ENCODE measurements around the gene UGT8. TPM values are rescaled to one million over a fixed set of nuclear protein-coding genes. Genes with fewer than 3 reads are reported as not detected.

Gene UGT8
- total RNA-seq, 2 experiments from 2014 or later, result 0.11 TPM; not detected in 1

DNA sequence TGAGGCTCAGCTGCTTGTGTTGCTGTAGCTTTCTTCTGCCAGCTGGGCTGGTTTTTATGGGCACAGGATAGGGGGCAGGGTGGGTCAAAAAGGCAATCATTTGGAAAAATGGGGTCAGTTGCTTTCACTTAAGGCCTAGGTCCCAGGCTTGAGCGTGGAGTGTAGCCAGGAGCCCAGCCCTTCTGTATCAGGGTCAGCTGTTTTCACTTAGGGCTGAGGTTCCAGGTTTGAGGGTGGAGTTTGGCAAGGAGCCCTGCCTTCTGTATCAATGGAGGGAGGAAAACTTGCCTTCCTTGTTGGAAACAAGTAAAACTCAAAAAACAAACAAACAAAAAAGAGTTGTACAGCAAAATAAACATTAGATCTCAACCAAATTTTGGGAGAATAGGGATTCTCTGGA is 37.0 kb upstream of the UGT8 start:
- Histone ChIP-seq H3K4me3 (ENCODE audit: low read length) (no peak overlapping the region), H3K36me3 (ENCODE audit: insufficient read depth, low read length) (no peaks in the 10 kb centered on the region), H3K4me1 (ENCODE audit: insufficient read depth, low read length) (no peaks in the 10 kb centered on the region), H3K27me3 (ENCODE audit: control insufficient read depth in 1 of 2, insufficient read depth in 2 of 2, low read length in 2 of 2) (no peaks in the 10 kb centered on the region), H3K27ac (ENCODE audit: low read depth in 1 of 2, low read length in 2 of 2) (no peak overlapping the region), H3K9me3 (ENCODE audit: control insufficient read depth in 1 of 2, insufficient read depth in 1 of 2, low read length in 2 of 2) (peaks cover 0 to 6% of the 10 kb centered on the region in 2 experiments)
- ATAC-seq (ENCODE audit: poor library complexity), result no peak
- Mint-ChIP-seq H3K9me3 (peaks cover 2% of the 10 kb centered on the region), H3K27ac (no peak overlapping the region), H3K4me1 (ENCODE audit: low read depth) (no peaks in the 10 kb centered on the region), H3K4me3 (no peak overlapping the region), H3K27me3 (no peaks in the 10 kb centered on the region), H3K36me3 (ENCODE audit: low read depth) (no peaks in the 10 kb centered on the region)
- ChIA-PET CTCF (no interaction called here), POLR2A (no interaction called here)
- intact Hi-C loops (cut with DNase I, micrococcal nuclease), result no loop called here
- DNase-seq, result no peak
- TF ChIP-seq CTCF (IDR thresholded peaks at IDR 0.05), result no peak

DNA sequence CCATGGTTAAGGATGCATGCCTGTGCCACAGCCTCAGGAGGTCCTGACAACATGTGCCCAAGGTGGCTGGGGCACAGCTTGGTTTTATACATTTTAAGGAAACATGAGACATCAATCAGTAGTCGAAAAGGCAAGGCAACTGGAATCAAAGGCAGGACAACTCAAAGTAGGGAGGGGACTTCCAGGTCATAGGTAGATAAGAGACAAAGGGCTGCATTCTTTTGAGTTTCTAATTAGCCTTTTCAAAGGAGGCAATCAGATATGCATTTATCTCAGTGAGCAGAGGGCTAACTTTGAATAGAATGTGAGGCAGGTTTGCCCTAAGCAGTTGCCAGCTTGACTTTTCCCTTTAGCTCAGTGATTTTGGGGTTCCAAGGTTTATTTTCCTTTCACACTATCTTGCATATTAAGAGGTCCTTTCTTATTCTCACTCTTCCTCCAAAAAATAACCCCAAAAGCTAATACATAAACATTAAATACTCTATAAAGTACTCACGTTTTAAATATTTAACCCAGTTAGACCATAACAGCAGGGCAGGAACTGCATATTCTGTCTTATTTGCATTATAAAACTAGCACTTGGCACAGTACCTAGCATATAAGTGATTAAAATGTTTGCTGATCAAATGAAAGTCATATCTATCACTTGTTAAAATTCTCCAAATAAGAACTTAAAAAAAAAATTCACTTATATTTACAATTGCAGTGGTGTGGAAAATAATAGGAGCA is 36.3 kb upstream of the UGT8 start:
- intact Hi-C loops (cut with DNase I, micrococcal nuclease), result no loop called here
- no peak overlapping the region for H3K27ac ChIP-seq (ENCODE audit: low read depth in 1 of 2, low read length in 2 of 2)
- Mint-ChIP-seq H3K4me3 (no peak overlapping the region), H3K4me1 (ENCODE audit: low read depth) (no peaks in the 10 kb centered on the region), H3K36me3 (ENCODE audit: low read depth) (no peaks in the 10 kb centered on the region), H3K27me3 (no peaks in the 10 kb centered on the region), H3K27ac (no peak overlapping the region), H3K9me3 (peaks cover 2% of the 10 kb centered on the region)
- peaks cover 0 to 6% of the 10 kb centered on the region in 2 experiments for H3K9me3 ChIP-seq (ENCODE audit: control insufficient read depth in 1 of 2, insufficient read depth in 1 of 2, low read length in 2 of 2)
- DNase-seq, result no peak
- no peak for ATAC-seq (ENCODE audit: poor library complexity)
- TF ChIP-seq CTCF (IDR thresholded peaks at IDR 0.05), result no peak
- no peak overlapping the region for H3K4me3 ChIP-seq (ENCODE audit: low read length)
- H3K36me3 ChIP-seq (ENCODE audit: insufficient read depth, low read length), result no peaks in the 10 kb centered on the region
- no peaks in the 10 kb centered on the region for H3K4me1 ChIP-seq (ENCODE audit: insufficient read depth, low read length)
- POLR2A ChIA-PET, result no interaction called here
- CTCF ChIA-PET, result no interaction called here
- no peaks in the 10 kb centered on the region for H3K27me3 ChIP-seq (ENCODE audit: control insufficient read depth in 1 of 2, insufficient read depth in 2 of 2, low read length in 2 of 2)

- intact Hi-C loops (cut with DNase I, micrococcal nuclease), result no loop called here
Observed at GRCh38 chr4:114563536-114564315, 34.9 kb upstream of the UGT8 start.

More at GRCh38 chr4:114563536-114564315, 34.9 kb upstream of the UGT8 start:
- Mint-ChIP-seq H3K27ac (no peak overlapping the region), H3K27me3 (no peaks in the 10 kb centered on the region), H3K4me3 (no peak overlapping the region), H3K9me3 (no peaks in the 10 kb centered on the region), H3K36me3 (ENCODE audit: low read depth) (no peaks in the 10 kb centered on the region), H3K4me1 (ENCODE audit: low read depth) (no peaks in the 10 kb centered on the region)
- TF ChIP-seq CTCF (IDR thresholded peaks at IDR 0.05), result no peak
- CTCF ChIA-PET, result interaction anchor here (0.7 kb wide), 1 partner anchor 8 kb away, joined by 3 read pairs; no protein-coding TSS in a partner anchor
- POLR2A ChIA-PET, result no interaction called here
- H3K27me3 ChIP-seq (ENCODE audit: control insufficient read depth in 1 of 2, insufficient read depth in 2 of 2, low read length in 2 of 2), result no peaks in the 10 kb centered on the region
- no peak overlapping the region for H3K27ac ChIP-seq (ENCODE audit: low read depth in 1 of 2, low read length in 2 of 2)
- no peaks in the 10 kb centered on the region for H3K36me3 ChIP-seq (ENCODE audit: insufficient read depth, low read length)
- H3K9me3 ChIP-seq (ENCODE audit: control insufficient read depth in 1 of 2, insufficient read depth in 1 of 2, low read length in 2 of 2), result peaks cover 0 to under 1% of the 10 kb centered on the region in 2 experiments
- DNase-seq (no peak), ATAC-seq (ENCODE audit: poor library complexity) (no peak)
- H3K4me3 ChIP-seq (ENCODE audit: low read length), result no peak overlapping the region
- no peaks in the 10 kb centered on the region for H3K4me1 ChIP-seq (ENCODE audit: insufficient read depth, low read length)
